ENCODE data around the gene ATP6V1G3. TPM values are rescaled to one million over a fixed set of nuclear protein-coding genes. Genes with fewer than 3 reads are reported as not detected.

Gene ATP6V1G3
- total RNA-seq, 1 donor from 2014 or later, result not detected

- Histone ChIP-seq H3K9me3 (ENCODE audit: low read depth) (no peaks in the 10 kb centered on the region), H3K4me1 (no peaks in the 10 kb centered on the region), H3K4me2 (no peak overlapping the region), H3K4me3 (no peak overlapping the region), H3K27ac (no peak overlapping the region), H3K27me3 (no peaks in the 10 kb centered on the region), H3K79me2 (ENCODE audit: low read depth) (no peaks in the 10 kb centered on the region), H4K20me1 (ENCODE audit: low read depth) (no peaks in the 10 kb centered on the region), H3K36me3 (no peaks in the 10 kb centered on the region), H3K9ac (no peak overlapping the region), H2AFZ (replicated peaks) (no peak overlapping the region), H3F3A (ENCODE audit: low read depth) (no peaks in the 10 kb centered on the region)
- TF ChIP-seq EZH2 (IDR thresholded peaks at IDR 0.05) (no peak), EZH2phosphoT487 (IDR thresholded peaks at IDR 0.05) (no peak), CTCF (IDR thresholded peaks at IDR 0.05) (no peak)
- Mint-ChIP-seq H3K27me3 (ENCODE audit: insufficient read depth, low read depth) (no peaks in the 10 kb centered on the region), H3K36me3 (no peaks in the 10 kb centered on the region), H3K27ac (no peak overlapping the region), H3K9me3 (no peaks in the 10 kb centered on the region), H3K4me3 (no peak overlapping the region), H3K4me1 (peaks cover 9% of the 10 kb centered on the region)
- no peak for DNase-seq (ENCODE audit: low spot score)
These were observed 19.8 kb downstream of the ATP6V1G3 start for GRCh38 chr1:198520524-198521254.

- Histone ChIP-seq H3K4me1 (no peaks in the 10 kb centered on the region), H3K4me3 (no peak overlapping the region), H4K20me1 (ENCODE audit: low read depth) (no peaks in the 10 kb centered on the region), H3K27me3 (no peaks in the 10 kb centered on the region), H3K4me2 (no peak overlapping the region), H3K9me3 (ENCODE audit: low read depth) (no peaks in the 10 kb centered on the region), H2AFZ (replicated peaks) (no peak overlapping the region), H3K36me3 (no peaks in the 10 kb centered on the region), H3K9ac (no peak overlapping the region), H3K79me2 (ENCODE audit: low read depth) (no peaks in the 10 kb centered on the region), H3F3A (ENCODE audit: low read depth) (no peaks in the 10 kb centered on the region), H3K27ac (no peak overlapping the region)
- H3K4me1 Mint-ChIP-seq, result peaks cover 9% of the 10 kb centered on the region
- no peak for DNase-seq (ENCODE audit: low spot score)
- no peak for TF ChIP-seq EZH2 (IDR thresholded peaks at IDR 0.05)
- TF ChIP-seq CTCF (IDR thresholded peaks at IDR 0.05), result no peak
- H3K4me3 Mint-ChIP-seq, result no peak overlapping the region
- H3K27ac Mint-ChIP-seq, result no peak overlapping the region
- H3K27me3 Mint-ChIP-seq (ENCODE audit: insufficient read depth, low read depth), result no peaks in the 10 kb centered on the region
- H3K36me3 Mint-ChIP-seq, result no peaks in the 10 kb centered on the region
- H3K9me3 Mint-ChIP-seq, result no peaks in the 10 kb centered on the region
These were observed 20.6 kb downstream of the ATP6V1G3 start for GRCh38 chr1:198519639-198520501.

DNA sequence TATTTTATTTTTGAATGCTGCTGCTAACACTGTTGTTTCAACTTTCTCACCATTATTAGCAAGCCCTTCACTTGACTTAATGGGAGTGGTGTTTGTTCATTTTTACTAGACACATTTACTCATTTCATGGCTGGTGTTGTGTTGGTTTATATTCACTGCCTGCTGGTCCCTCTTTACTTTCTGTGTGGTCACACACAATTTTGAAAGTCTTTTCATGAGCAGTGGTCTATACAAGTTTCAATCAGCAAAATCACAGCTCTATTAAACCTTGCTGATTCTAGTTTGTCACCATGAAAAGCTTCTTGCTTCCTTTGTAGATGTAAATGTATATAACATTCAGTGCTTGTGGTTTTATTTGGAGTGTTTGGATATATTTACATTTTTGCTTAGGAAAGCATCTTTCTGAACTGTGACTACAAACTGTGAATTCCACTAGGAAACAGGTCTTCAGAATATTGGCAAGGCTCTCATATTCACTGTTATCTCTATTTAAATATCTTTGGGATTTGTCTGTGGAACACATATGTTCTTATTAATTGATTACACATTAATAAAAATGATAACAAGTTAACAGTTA is 22.8 kb downstream of the ATP6V1G3 start:
- no peaks in the 10 kb centered on the region for H3K36me3 Mint-ChIP-seq
- Histone ChIP-seq H2AFZ (replicated peaks) (no peak overlapping the region), H3K4me1 (no peaks in the 10 kb centered on the region), H3K27ac (no peak overlapping the region), H3K9ac (no peak overlapping the region), H3K27me3 (no peaks in the 10 kb centered on the region), H3K36me3 (no peaks in the 10 kb centered on the region), H4K20me1 (ENCODE audit: low read depth) (no peaks in the 10 kb centered on the region), H3K4me2 (no peak overlapping the region), H3K9me3 (ENCODE audit: low read depth) (no peaks in the 10 kb centered on the region), H3K79me2 (ENCODE audit: low read depth) (no peaks in the 10 kb centered on the region), H3F3A (ENCODE audit: low read depth) (no peaks in the 10 kb centered on the region), H3K4me3 (no peak overlapping the region)
- no peak overlapping the region for H3K4me3 Mint-ChIP-seq
- TF ChIP-seq EZH2phosphoT487 (IDR thresholded peaks at IDR 0.05) (no peak), CTCF (IDR thresholded peaks at IDR 0.05) (no peak), EZH2 (IDR thresholded peaks at IDR 0.05) (no peak)
- H3K9me3 Mint-ChIP-seq, result no peaks in the 10 kb centered on the region
- no peak for DNase-seq (ENCODE audit: low spot score)
- no peak overlapping the region for H3K27ac Mint-ChIP-seq
- H3K27me3 Mint-ChIP-seq (ENCODE audit: insufficient read depth, low read depth), result no peaks in the 10 kb centered on the region
- peaks cover 9% of the 10 kb centered on the region for H3K4me1 Mint-ChIP-seq
